H1 (cell line): ENCODE data around the gene SH2D5. TPM values are rescaled to one million over a fixed set of nuclear protein-coding genes. Genes with fewer than 3 reads are reported as not detected.
A peak's percentile ranks its signal among the peaks of the same experiment; 100 is the strongest.

ENCODE experiments used
- CTCF ChIA-PET: fragments of 300-600 bp; sonication (Branson Sonifier 250); formaldehyde crosslinking; loops from one replicate; lab custom pipeline; 2021; ENCODE audit not compliant: partially characterized antibody; lab: Charles Lee
- POLR2A ChIA-PET: fragments of 300-600 bp; sonication (Branson Sonifier 250); formaldehyde crosslinking; loops from one replicate; lab custom pipeline; 2021; ENCODE audit warnings: inconsistent platforms; ENCODE audit not compliant: partially characterized antibody; lab: Charles Lee
- DNase-seq, 2 experiments: peaks; one replicate each; pipeline versions ENCODE4 v3.0.0 to v3.0.0-alpha.2; 2010 to 2022; ENCODE audit warnings: low spot score in 2 of 2, low read depth in 1 of 2, mixed read lengths in 1 of 2
- FAIRE-seq: peaks from 2 replicates; lab custom pipeline; 2011; peaks lifted over from hg19 to GRCh38; lab: Jason Lieb, UNC
- H2AFZ ChIP-seq: 2 replicates; pipeline ENCODE4 v1.8.1; 2012; ENCODE audit warnings: low read length, inconsistent platforms
- H2AK5ac ChIP-seq: 2 replicates; pipeline ENCODE4 v1.6.1; 2013; ENCODE audit warnings: low read depth, low read length
- H2BK120ac ChIP-seq: replicated peaks from 2 replicates; pipeline ENCODE3; 2013; ENCODE audit warnings: low read depth, low read length, inconsistent platforms
- H2BK12ac ChIP-seq: 2 replicates; pipeline ENCODE4 v1.6.1; 2013; ENCODE audit warnings: low read depth, low read length
- H2BK15ac ChIP-seq: 2 replicates; pipeline ENCODE4 v1.6.1; 2013; ENCODE audit warnings: low read length
- H2BK20ac ChIP-seq: 2 replicates; pipeline ENCODE4 v1.6.1; 2013; ENCODE audit warnings: low read length
- H2BK5ac ChIP-seq: 2 replicates; pipeline ENCODE4 v1.6.1; 2013; ENCODE audit warnings: low read depth, low read length
- H3K14ac ChIP-seq: 2 replicates; pipeline ENCODE4 v1.6.1; 2013; ENCODE audit warnings: inconsistent platforms; ENCODE audit not compliant: insufficient read length
- H3K18ac ChIP-seq: 2 replicates; pipeline ENCODE4 v1.6.1; 2013; ENCODE audit warnings: low read length; ENCODE audit errors: extremely low read depth
- H3K23ac ChIP-seq: 2 replicates; pipeline ENCODE4 v1.6.1; 2013; ENCODE audit warnings: inconsistent platforms; ENCODE audit not compliant: insufficient read length
- H3K23me2 ChIP-seq: 2 replicates; pipeline ENCODE4 v1.6.1; 2013; ENCODE audit warnings: low read depth, low read length
- H3K27ac ChIP-seq: 2 replicates; pipeline ENCODE4 v1.6.1; 2011; ENCODE audit warnings: low read depth, low read length, inconsistent platforms
- H3K27me3 ChIP-seq, 4 experiments: replicated peaks in 1 of 4; 1 replicate in 1 of 4; 2 replicates in 3 of 4; pipeline versions ENCODE4 v1.6.1 to v1.8.1; 2011 to 2013; ENCODE audit warnings: low read length in 3 of 4, mild to moderate bottlenecking in 3 of 4, inconsistent platforms in 2 of 4, mixed read lengths in 2 of 4, moderate library complexity in 1 of 4; ENCODE audit not compliant: control insufficient read depth in 3 of 4, insufficient read depth in 3 of 4; ENCODE audit errors: extremely low read depth in 1 of 4
- H3K36me3 ChIP-seq, 4 experiments: 2 replicates each; pipeline versions ENCODE4 v1.6.1 to v1.8.1; 2011 to 2013; ENCODE audit warnings: mild to moderate bottlenecking in 4 of 4, low read length in 3 of 4, moderate library complexity in 2 of 4, control low read depth in 1 of 4, inconsistent platforms in 1 of 4; ENCODE audit not compliant: insufficient read depth in 4 of 4, control insufficient read depth in 2 of 4
- H3K4ac ChIP-seq: replicated peaks from 2 replicates; pipeline ENCODE3; 2013; ENCODE audit warnings: low read length, low read depth, mixed read lengths, inconsistent platforms; ENCODE audit not compliant: insufficient read length
- H3K4me1 ChIP-seq, 4 experiments: replicated peaks in 1 of 4; 1 replicate in 1 of 4; 2 replicates in 3 of 4; pipeline versions ENCODE4 v1.6.1 to v1.8.1; 2011 to 2013; ENCODE audit warnings: low read length in 3 of 4, inconsistent platforms in 2 of 4, mixed read lengths in 1 of 4; ENCODE audit not compliant: insufficient read depth in 4 of 4, control insufficient read depth in 3 of 4
- H3K4me2 ChIP-seq, 2 experiments: 2 replicates each; pipeline versions ENCODE4 v1.6.1 to v1.8.1; 2011 to 2013; ENCODE audit warnings: low read depth in 2 of 2, low read length in 2 of 2, control low read depth in 1 of 2, inconsistent platforms in 1 of 2, mild to moderate bottlenecking in 1 of 2; ENCODE audit not compliant: insufficient read depth in 1 of 2
- H3K4me3 ChIP-seq, 4 experiments: fragments of 200-600, 300-600 bp in 1 of 4; sonication (generic), shearing (Covaris generic), sonication (Bioruptor Twin) in 1 of 4; 2 replicates each; pipeline versions ENCODE4 v1.5.1 to v1.8.1; 2011 to 2016; ENCODE audit warnings: low read length in 4 of 4, low read depth in 3 of 4, control low read depth in 2 of 4, inconsistent platforms in 2 of 4, mild to moderate bottlenecking in 2 of 4, mixed read lengths in 1 of 4, moderate library complexity in 1 of 4; ENCODE audit not compliant: insufficient read depth in 2 of 4; ENCODE audit errors: extremely low read depth in 1 of 4
- H3K56ac ChIP-seq: replicated peaks from 2 replicates; pipeline ENCODE3; 2013; ENCODE audit warnings: low read depth, mild to moderate bottlenecking, mixed read lengths, low read length, inconsistent platforms; ENCODE audit not compliant: insufficient read length
- H3K79me1 ChIP-seq: 2 replicates; pipeline ENCODE4 v1.6.1; 2013; ENCODE audit warnings: low read depth, low read length, control low read depth
- H3K79me2 ChIP-seq, 2 experiments: 2 replicates each; pipeline versions ENCODE4 v1.6.1 to v1.8.1; 2012 to 2013; ENCODE audit warnings: low read length in 2 of 2, mild to moderate bottlenecking in 2 of 2, inconsistent platforms in 1 of 2; ENCODE audit not compliant: insufficient read depth in 2 of 2, control insufficient read depth in 1 of 2
- H3K9ac ChIP-seq, 4 experiments: replicated peaks in 1 of 4; 1 replicate in 1 of 4; 2 replicates in 3 of 4; pipeline versions ENCODE4 v1.6.1 to v1.8.1; 2011 to 2013; ENCODE audit warnings: low read depth in 3 of 4, low read length in 3 of 4, control low read depth in 2 of 4, mild to moderate bottlenecking in 2 of 4, moderate library complexity in 2 of 4, inconsistent platforms in 1 of 4; ENCODE audit errors: extremely low read depth in 1 of 4
- H3K9me3 ChIP-seq, 2 experiments: 2 replicates each; pipeline versions ENCODE4 v1.6.1 to v1.8.1; 2012 to 2013; ENCODE audit warnings: mild to moderate bottlenecking in 2 of 2, moderate library complexity in 2 of 2, control low read depth in 1 of 2, inconsistent platforms in 1 of 2, low read depth in 1 of 2, low read length in 1 of 2, mixed read lengths in 1 of 2; ENCODE audit not compliant: insufficient read depth in 2 of 2
- H4K20me1 ChIP-seq, 2 experiments: replicated peaks in 1 of 2; 2 replicates each; pipeline versions ENCODE3 to v1.8.1; 2011 to 2013; ENCODE audit warnings: inconsistent platforms in 2 of 2, low read length in 2 of 2, mild to moderate bottlenecking in 1 of 2; ENCODE audit not compliant: insufficient read depth in 2 of 2, control insufficient read depth in 1 of 2
- H4K5ac ChIP-seq: 2 replicates; pipeline ENCODE4 v1.6.1; 2013; ENCODE audit warnings: low read length, low read depth, mixed read lengths, inconsistent platforms; ENCODE audit not compliant: insufficient read length
- H4K8ac ChIP-seq: 2 replicates; pipeline ENCODE4 v1.8.0; 2013; ENCODE audit warnings: mild to moderate bottlenecking, moderate library complexity, low read length, inconsistent platforms; ENCODE audit not compliant: insufficient read depth; ENCODE audit errors: extremely low read depth
- H4K91ac ChIP-seq: replicated peaks from 2 replicates; pipeline ENCODE3; 2013; ENCODE audit warnings: low read length, mixed read lengths, inconsistent platforms; ENCODE audit not compliant: insufficient read length
- BRCA1 ChIP-seq: IDR thresholded peaks from 2 replicates; pipeline ENCODE4 v1.6.1; 2012; ENCODE audit warnings: low read depth, low read length, improper control_type of control experiment
- CBX8 ChIP-seq: fragments of 300-800, 300-1000 bp; sonication (generic); IDR thresholded peaks from 2 replicates; pipeline ENCODE4 v1.7.1; 2016; ENCODE audit warnings: low read depth, low read length, borderline replicate concordance
- CTBP2 ChIP-seq: IDR thresholded peaks from 2 replicates; pipeline ENCODE4 v1.7.0; 2011; ENCODE audit warnings: borderline replicate concordance, mild to moderate bottlenecking, moderate library complexity, mixed read lengths, low read length; ENCODE audit not compliant: insufficient read depth, insufficient read length
- RBBP5 ChIP-seq: IDR thresholded peaks from 2 replicates; pipeline ENCODE4 v1.7.1; 2012; ENCODE audit warnings: low read depth, mild to moderate bottlenecking, inconsistent platforms, low read length, moderate library complexity, borderline replicate concordance
- SP4 ChIP-seq: IDR thresholded peaks from 2 replicates; pipeline ENCODE4 v1.6.1; 2012; ENCODE audit warnings: low read length, inconsistent platforms
- SRF ChIP-seq: IDR thresholded peaks from 2 replicates; pipeline ENCODE4 v1.6.1; 2011; ENCODE audit warnings: mild to moderate bottlenecking, low read depth, low read length, moderate library complexity
- TBP ChIP-seq: IDR thresholded peaks from 2 replicates; pipeline ENCODE4 v1.6.1; 2011; ENCODE audit warnings: low read depth, low read length, improper control_type of control experiment
- WGBS, 2 experiments: shearing (Covaris generic) in 1 of 2; methylation state at CpG; one replicate each; pipeline versions ENCODE4 v1.1.6 to v1.1.7; 2013 to 2015; ENCODE audit warnings: low lambda C conversion rate in 2 of 2, mixed read lengths in 2 of 2, inconsistent platforms in 1 of 2, low coverage in 1 of 2, missing lambda C conversion rate in 1 of 2; ENCODE audit not compliant: insufficient replicate concordance in 2 of 2, insufficient coverage in 1 of 2, insufficient read length in 1 of 2; ENCODE audit errors: extremely low coverage in 1 of 2, missing lambda C conversion rate in 1 of 2; 5-methylcytosine and 5-hydroxymethylcytosine counted together
- polyA plus RNA-seq, 7 experiments: library from polyadenylated mRNA; depleted of rRNA in 3 of 7; stranded (reverse) in 5 of 7; unstranded in 2 of 7; fragments of >200 nt in 5 of 7; fragments of 200-250 nt in 2 of 7; gene quantifications; 1 replicate in 5 of 7; 2 replicates in 1 of 7; 4 replicates in 1 of 7; pipeline versions ENCODE4 v1.2.1 to v1.2.3, GENCODE V29; 2011 to 2013; ENCODE audit warnings: missing spikeins in 2 of 7, mixed read lengths in 2 of 7
- total RNA-seq: library from RNA; stranded (reverse); fragmentation: NEBNext Ultra II Directional; extraction: Animal tissue kit (Norgen Biotek cat#: 25700); gene quantifications from 2 replicates; pipeline ENCODE4 v1.2.1, GENCODE V29; 2021
- TF ChIP-seq, protein P1 (sequence below): IDR thresholded peaks from 2 replicates; pipeline ENCODE4 v1.6.1; 2012; ENCODE audit warnings: low read length, inconsistent platforms

Gene SH2D5
- total and polyA plus RNA-seq, 2 of the 8 experiments (the other 6 are each of a cell fraction or from before 2014, with no cell fraction given): 13.2 to 18.4 TPM

DNA sequence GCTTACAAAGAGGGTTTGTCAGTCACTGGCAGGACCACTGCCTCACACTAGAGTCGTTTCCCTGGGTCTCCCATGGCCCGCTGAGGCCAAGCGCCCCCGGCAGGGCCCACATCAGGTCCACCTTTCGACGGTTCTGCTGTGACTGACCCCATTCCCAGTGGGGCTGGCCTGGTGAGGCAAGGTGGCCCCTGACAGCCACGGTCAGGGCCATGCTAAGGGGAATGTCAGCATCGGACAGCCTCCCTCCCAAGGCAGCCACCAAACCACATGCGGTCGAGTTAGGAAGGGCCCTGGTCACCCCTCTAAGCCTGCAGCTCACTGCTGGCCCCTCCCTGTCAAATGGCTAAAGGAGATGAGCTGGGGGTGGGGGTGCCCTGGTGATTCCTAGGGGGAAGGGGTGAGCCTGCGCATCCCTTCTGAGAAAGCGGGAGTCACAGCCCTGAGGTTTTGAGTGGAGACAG lies 11.8 kb downstream of the SH2D5 start:
- H3K4ac ChIP-seq: no peak overlapping the region
- H2BK120ac ChIP-seq: no peak overlapping the region
- peaks cover 4% of the 10 kb centered on the region; the same call in 1 of the 2 replicates for H3K23me2 ChIP-seq
- ChIA-PET CTCF (interaction anchor here (0.6 to 8.9 kb wide), 2 partner anchors 23 to 422 kb away, joined by 3 to 82 read pairs; no protein-coding TSS in a partner anchor), POLR2A (no interaction called here)
- no peak overlapping the region for H4K91ac ChIP-seq
- H3K79me2 ChIP-seq: no peaks in the 10 kb centered on the region
- H3K56ac ChIP-seq: no peak overlapping the region
- no peak overlapping the region for H2BK20ac ChIP-seq
- peaks cover 0 to 22% (median 10%) of the 10 kb centered on the region in 4 experiments; a peak in 6 of 7 replicates for H3K27me3 ChIP-seq
- peaks cover 0 to 5% of the 10 kb centered on the region in 2 experiments for H4K20me1 ChIP-seq
- no peak overlapping the region for H2BK15ac ChIP-seq
- no peak overlapping the region for H2BK5ac ChIP-seq
- peaks cover 0 to 9% (median under 1%) of the 10 kb centered on the region in 4 experiments; a peak in 5 of 7 replicates for H3K4me1 ChIP-seq
- H3K79me1 ChIP-seq: no peaks in the 10 kb centered on the region
- H3K9ac ChIP-seq: no peak overlapping the region
- no peak for TF ChIP-seq BRCA1
- TF ChIP-seq RBBP5: no peak
- no peak for TF ChIP-seq SRF
- TF ChIP-seq, protein P1, sequence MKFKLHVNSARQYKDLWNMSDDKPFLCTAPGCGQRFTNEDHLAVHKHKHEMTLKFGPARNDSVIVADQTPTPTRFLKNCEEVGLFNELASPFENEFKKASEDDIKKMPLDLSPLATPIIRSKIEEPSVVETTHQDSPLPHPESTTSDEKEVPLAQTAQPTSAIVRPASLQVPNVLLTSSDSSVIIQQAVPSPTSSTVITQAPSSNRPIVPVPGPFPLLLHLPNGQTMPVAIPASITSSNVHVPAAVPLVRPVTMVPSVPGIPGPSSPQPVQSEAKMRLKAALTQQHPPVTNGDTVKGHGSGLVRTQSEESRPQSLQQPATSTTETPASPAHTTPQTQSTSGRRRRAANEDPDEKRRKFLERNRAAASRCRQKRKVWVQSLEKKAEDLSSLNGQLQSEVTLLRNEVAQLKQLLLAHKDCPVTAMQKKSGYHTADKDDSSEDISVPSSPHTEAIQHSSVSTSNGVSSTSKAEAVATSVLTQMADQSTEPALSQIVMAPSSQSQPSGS: no peak
- TF ChIP-seq CBX8: no peak
- no peak for TF ChIP-seq TBP
- TF ChIP-seq CTBP2: no peak
- no peak for TF ChIP-seq SP4
- H2AFZ ChIP-seq: no peak overlapping the region
- H2AK5ac ChIP-seq: no peak overlapping the region
- peak overlapping the region; percentile 17; the same call in 1 of the 2 replicates for H2BK12ac ChIP-seq
- H3K9me3 ChIP-seq: no peaks in the 10 kb centered on the region; a peak in 1 of 4 replicates
- no peak overlapping the region for H4K8ac ChIP-seq
- H3K36me3 ChIP-seq: no peaks in the 10 kb centered on the region
- no peak overlapping the region for H3K4me2 ChIP-seq
- DNase-seq: no peak
- FAIRE-seq: no peak
- 93% methylated on average over 12 of the region's 12 CpGs; no CpG with 5 or more reads in 1 of the 2 experiments for WGBS, 2 experiments
- no peak overlapping the region for H4K5ac ChIP-seq
- H3K18ac ChIP-seq: no peak overlapping the region
- no peak overlapping the region for H3K23ac ChIP-seq
- H3K14ac ChIP-seq: no peak overlapping the region
- H3K27ac ChIP-seq: no peak overlapping the region
- H3K4me3 ChIP-seq: no peak overlapping the region
